Naive thymus-derived CD8-positive, alpha-beta T cell (primary cell): Measurements from ENCODE around the gene KRTAP17-1. TPM values are rescaled to one million over a fixed set of nuclear protein-coding genes. Genes with fewer than 3 reads are reported as not detected.

Source experiments
- ATAC-seq, 2 donors: fragments of 150-1000 bp; cut with Tn5 transposase in 1 of 2; sonication (Bioruptor Pico), chemical (Tn5 transposase) in 1 of 2; 1 replicate in 1 of 2; 2 replicates in 1 of 2; pipeline ENCODE4 v1.10.0; 2021; ENCODE audit warnings: mild to moderate bottlenecking in 2 of 2, moderate library complexity in 2 of 2
- POLR2A ChIA-PET: fragments of 350-600 bp; sonication (Branson Sonifier 250); formaldehyde crosslinking; loops from one replicate; lab custom pipeline; 2021; ENCODE audit warnings: antibody characterized with exemption; lab: Charles Lee
- DNase-seq, 10 donors: peaks; one replicate each; pipeline versions ENCODE4 v3.0.0 to v3.0.0-alpha.2; 2020 to 2022
- H3K27ac Mint-ChIP-seq, 10 donors: one replicate each; pipeline ENCODE4 v1.8.0; 2020 to 2022; ENCODE audit warnings: mild to moderate bottlenecking in 10 of 10, mixed read lengths in 10 of 10, moderate library complexity in 4 of 10, inconsistent platforms in 1 of 10
- H3K27me3 Mint-ChIP-seq, 5 donors: one replicate each; pipeline ENCODE4 v1.8.0; 2021 to 2022; ENCODE audit warnings: mixed read lengths in 5 of 5
- H3K36me3 Mint-ChIP-seq, 3 donors: one replicate each; pipeline ENCODE4 v1.8.0; 2020 to 2022; ENCODE audit warnings: mixed read lengths in 3 of 3, mild to moderate bottlenecking in 2 of 3, inconsistent platforms in 1 of 3
- H3K4me1 Mint-ChIP-seq, 4 donors: one replicate each; pipeline ENCODE4 v1.8.0; 2021 to 2022; ENCODE audit warnings: mixed read lengths in 4 of 4
- H3K4me3 Mint-ChIP-seq, 10 donors: one replicate each; pipeline ENCODE4 v1.8.0; 2020 to 2022; ENCODE audit warnings: mild to moderate bottlenecking in 10 of 10, mixed read lengths in 10 of 10, moderate library complexity in 6 of 10, inconsistent platforms in 1 of 10
- H3K9me3 Mint-ChIP-seq, 9 donors: one replicate each; pipeline ENCODE4 v1.8.0; 2020 to 2022; ENCODE audit warnings: mixed read lengths in 9 of 9, mild to moderate bottlenecking in 3 of 9, inconsistent platforms in 1 of 9, moderate library complexity in 1 of 9
- polyA plus RNA-seq, 3 donors: library from polyadenylated mRNA; unstranded; fragments of 300-500 nt; fragmentation: Illumina TruSeq; gene quantifications; one replicate each; pipeline ENCODE4 v1.2.3, GENCODE V29; 2021
- total RNA-seq, 8 experiments: library from RNA in 2 of 8; stranded (reverse) in 2 of 8; gene quantifications; one replicate each; pipeline ENCODE4 v1.2.3 and lab custom pipeline; 2021 to 2026

KRTAP17-1 gene
- total and polyA plus RNA-seq, 5 experiments from 2014 or later: not detected

DNA sequence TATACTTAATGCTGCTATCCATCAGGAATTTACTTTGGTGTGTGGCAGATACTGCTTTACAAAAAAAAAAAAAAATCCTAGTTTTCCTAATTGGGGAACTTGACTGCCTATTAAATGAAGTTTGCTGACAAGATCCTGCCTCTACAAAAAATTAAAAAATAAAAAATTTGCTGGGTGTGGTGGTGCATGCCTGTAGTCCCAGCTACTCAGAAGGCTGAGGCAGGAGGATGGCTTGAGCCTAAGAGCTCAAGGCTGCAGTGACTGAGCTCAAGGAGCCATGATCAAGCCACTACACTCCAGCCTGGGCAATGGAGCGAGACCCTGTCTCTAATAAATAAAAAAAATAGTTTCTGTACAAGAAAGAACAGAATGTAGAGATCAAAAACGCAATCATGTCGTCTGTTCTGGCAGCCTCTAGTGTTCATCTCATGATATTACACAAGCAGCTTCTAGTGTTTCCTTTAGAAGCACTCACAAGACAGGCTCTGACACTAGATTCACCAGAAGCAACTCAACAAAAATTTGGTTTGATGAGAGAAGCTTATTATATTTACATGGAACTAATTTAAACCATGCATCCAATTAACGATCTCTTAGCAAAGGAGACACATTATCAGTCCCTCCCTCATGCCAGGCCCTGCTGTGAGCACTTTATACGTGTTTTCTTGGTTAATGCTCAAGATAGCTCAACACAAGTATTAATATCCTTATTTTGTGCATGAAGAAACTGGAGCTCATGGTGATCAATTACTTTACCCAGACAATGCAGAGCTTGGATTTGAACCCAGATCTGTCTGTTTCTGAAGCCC is 6.8 kb upstream of the KRTAP17-1 start:
- POLR2A ChIA-PET: interaction anchor here (0.6 to 2.3 kb wide), 8 partner anchors 11 to 366 kb away, joined by 3 to 27 read pairs (median 5); partner anchors contain the start of genes EIF1 and KRTAP16-1
- peak overlapping the region in 9 of 10 donors; percentile 12 to 92 (median 83) for H3K27ac Mint-ChIP-seq
- H3K4me1 Mint-ChIP-seq: peaks cover 31 to 60% (median 53%) of the 10 kb centered on the region in 4 donors
- H3K27me3 Mint-ChIP-seq: no peaks in the 10 kb centered on the region
- no peak overlapping the region for H3K4me3 Mint-ChIP-seq
- H3K36me3 Mint-ChIP-seq: peaks cover 0 to 19% (median 13%) of the 10 kb centered on the region in 3 donors
- peaks cover 0 to 21% (median 8%) of the 10 kb centered on the region in 9 donors for H3K9me3 Mint-ChIP-seq
- ATAC-seq: peak; percentile 60 to 75
- DNase-seq: peak in 5 of 10 donors; percentile 32 to 72 (median 65)

DNA sequence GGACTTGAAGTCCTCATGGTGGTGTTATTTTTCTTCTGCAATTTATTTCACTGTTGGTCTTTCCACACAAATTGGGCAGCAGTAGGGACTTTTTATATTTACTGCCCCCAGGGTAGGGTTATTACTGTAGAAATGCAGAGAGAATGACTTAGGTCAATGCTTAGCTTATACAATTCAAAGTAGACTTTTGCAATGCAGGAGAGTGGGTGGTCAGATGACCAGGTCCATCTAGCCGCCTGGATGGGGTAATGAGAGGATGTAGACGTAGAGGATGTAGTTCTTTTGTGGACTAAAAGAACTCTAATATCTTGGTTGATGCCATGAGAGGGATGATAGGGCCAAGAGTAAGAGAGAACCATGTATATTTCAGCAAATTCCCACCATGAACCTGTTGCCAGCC is 2.7 kb upstream of the KRTAP17-1 start:
- H3K27me3 Mint-ChIP-seq: no peaks in the 10 kb centered on the region
- peaks cover 15 to 27% (median 22%) of the 10 kb centered on the region in 4 donors for H3K4me1 Mint-ChIP-seq
- POLR2A ChIA-PET: interaction anchor here (0.8 kb wide), 1 partner anchor 10 kb away, joined by 4 read pairs; no protein-coding TSS in a partner anchor
- DNase-seq (no peak), ATAC-seq (no peak)
- H3K36me3 Mint-ChIP-seq: peaks cover 0 to 19% (median 13%) of the 10 kb centered on the region in 3 donors
- peaks cover 0 to 21% (median 8%) of the 10 kb centered on the region in 9 donors for H3K9me3 Mint-ChIP-seq
- no peak overlapping the region for H3K4me3 Mint-ChIP-seq
- peak overlapping the region in 1 of 10 donors; percentile 64 for H3K27ac Mint-ChIP-seq

DNA sequence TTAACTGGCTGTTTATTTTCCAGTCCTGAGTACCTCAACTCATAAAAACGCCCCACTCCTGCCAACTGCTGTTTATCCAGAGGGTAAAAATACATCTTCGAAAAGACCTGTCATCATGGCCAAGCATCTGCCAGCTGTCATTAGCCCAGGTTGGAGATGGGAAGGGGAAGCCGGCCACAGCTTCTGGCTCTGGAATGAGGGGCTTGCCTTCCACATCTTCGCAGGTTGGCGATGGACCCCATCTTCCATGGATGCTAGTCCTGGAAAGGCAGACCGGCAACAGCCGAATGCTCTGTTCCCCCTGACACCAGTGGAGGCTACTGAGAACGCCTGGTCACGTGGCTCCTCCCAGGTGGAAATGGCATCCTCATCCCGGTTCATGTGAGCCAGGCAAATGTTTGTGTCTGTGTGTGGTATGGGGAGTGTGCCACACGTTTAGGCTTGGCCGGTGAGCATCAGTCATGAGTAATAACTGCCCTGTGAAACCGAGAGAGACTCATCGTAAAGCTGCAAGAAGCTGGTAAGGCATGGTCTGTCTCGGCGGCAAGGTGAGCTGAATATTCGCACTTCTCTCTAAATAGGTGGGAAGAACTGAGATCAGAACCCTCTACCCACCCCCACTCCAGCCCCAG is 420 bp upstream of the KRTAP17-1 start:
- no peak overlapping the region for H3K4me3 Mint-ChIP-seq
- peaks cover 0 to 19% (median 8%) of the 10 kb centered on the region in 9 donors for H3K9me3 Mint-ChIP-seq
- peaks cover 0 to 18% (median 16%) of the 10 kb centered on the region in 3 donors for H3K36me3 Mint-ChIP-seq
- no peaks in the 10 kb centered on the region for H3K27me3 Mint-ChIP-seq
- H3K4me1 Mint-ChIP-seq: peaks cover 6 to 18% (median 15%) of the 10 kb centered on the region in 4 donors
- H3K27ac Mint-ChIP-seq: no peak overlapping the region
- POLR2A ChIA-PET: no interaction called here
- ATAC-seq: no peak
- no peak for DNase-seq

DNA sequence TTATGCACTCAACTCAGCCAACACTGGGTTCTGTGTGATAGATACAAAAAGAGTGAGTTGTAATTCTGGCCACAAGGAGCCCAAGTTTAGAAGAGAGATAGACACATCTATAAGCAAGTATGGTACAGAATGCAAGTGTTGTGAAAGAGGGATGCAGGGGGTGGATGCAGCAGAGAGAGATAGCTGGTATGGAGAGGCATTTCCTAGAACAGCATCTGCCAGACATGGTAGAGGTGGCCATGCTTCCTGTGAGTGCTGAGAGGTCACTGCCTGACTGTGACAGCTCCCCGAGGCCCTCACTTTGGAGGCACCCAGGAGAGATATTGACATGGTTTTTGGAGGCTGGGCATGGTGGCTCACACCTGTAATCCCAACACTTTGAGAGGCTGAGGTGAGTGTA is 4.4 kb downstream of the KRTAP17-1 start:
- Mint-ChIP-seq H3K4me3 (peak overlapping the region in 3 of 10 donors; percentile 30 to 69 (median 45)), H3K36me3 (peaks cover 0 to 3% (median 3%) of the 10 kb centered on the region in 3 donors), H3K27ac (peak overlapping the region in 9 of 10 donors; percentile 7 to 100 (median 82)), H3K27me3 (no peaks in the 10 kb centered on the region), H3K9me3 (no peaks in the 10 kb centered on the region), H3K4me1 (peaks cover 46 to 64% (median 57%) of the 10 kb centered on the region in 4 donors)
- DNase-seq: no peak
- POLR2A ChIA-PET: no interaction called here
- ATAC-seq: no peak

DNA sequence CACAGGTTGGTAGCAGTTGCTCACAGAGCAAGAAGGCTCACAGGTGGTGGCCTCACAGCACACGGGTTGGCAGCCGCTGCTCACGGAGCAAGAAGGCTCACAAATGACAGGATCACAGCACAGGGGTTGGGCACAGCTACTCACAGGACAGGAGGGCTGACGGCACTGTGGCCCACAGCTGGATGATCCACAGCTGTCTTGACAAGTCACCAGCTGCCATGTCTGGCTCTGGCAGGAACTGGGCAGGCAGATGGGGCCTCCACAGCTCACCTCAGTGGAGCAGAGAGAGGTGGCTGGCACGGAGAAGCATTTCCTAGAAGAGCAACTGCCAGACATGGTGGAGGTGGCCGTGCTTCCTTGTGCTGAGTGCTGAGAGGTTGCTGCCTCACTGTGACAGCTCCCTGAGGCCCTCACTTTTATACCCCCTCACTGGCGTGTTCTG is 6.6 kb downstream of the KRTAP17-1 start, which contains the start of gene KRTAP16-1:
Gene KRTAP16-1, minus strand, starts transcription at position 392 of the 442 bp plus-strand sequence. Its CDS starts 56 bp downstream, at position 336.
- no peaks in the 10 kb centered on the region for H3K9me3 Mint-ChIP-seq
- no peaks in the 10 kb centered on the region for H3K27me3 Mint-ChIP-seq
- DNase-seq: peak in 3 of 10 donors; percentile 38 to 64 (median 38)
- peak within 1 kb of the TSS; percentile 73 to 84 (median 80) for H3K4me3 Mint-ChIP-seq
- peaks cover 0 to 3% (median 3%) of the 10 kb centered on the region in 3 donors for H3K36me3 Mint-ChIP-seq
- no peak for ATAC-seq
- peaks cover 49 to 70% (median 65%) of the 10 kb centered on the region in 4 donors for H3K4me1 Mint-ChIP-seq
- peak within 1 kb of the TSS; percentile 96 to 100 (median 99) for H3K27ac Mint-ChIP-seq
- POLR2A ChIA-PET: interaction anchor here (0.6 to 3.1 kb wide), 21 partner anchors 9 to 763 kb away, joined by 3 to 27 read pairs (median 4); partner anchors contain the start of gene EIF1

DNA sequence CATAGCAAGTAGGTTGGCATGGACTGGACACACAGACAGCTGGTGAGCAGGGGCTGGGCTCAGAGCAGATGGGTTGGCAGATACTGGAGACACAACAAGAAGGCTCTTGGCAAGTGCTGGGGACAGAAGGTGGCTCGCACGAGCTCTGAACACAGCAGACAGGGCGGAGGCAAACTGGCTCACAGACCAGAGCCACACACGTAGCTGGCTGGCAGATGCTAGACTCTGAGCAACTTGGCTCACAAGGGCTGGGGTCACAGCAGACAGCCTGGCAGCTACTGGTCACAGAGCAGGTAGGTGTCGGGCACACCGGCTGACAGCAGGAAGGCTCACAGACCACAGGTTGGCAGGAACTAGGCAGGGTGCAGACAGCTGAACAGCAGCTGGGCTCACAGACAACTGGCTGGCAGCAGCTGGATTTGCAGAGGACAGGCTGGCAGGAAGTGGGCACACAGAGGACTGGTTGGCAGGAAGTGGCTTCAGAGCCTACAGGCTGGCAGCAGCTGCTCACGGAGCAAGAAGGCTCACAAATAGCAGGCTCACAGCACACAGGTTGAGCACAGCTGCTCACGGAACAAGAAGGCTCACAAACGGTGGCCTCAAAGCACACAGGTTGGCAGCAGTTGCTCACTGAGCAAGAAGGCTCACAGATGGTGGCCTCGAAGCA is 7.1 kb downstream of the KRTAP17-1 start:
- Mint-ChIP-seq H3K4me3 (peak overlapping the region; percentile 73 to 84 (median 80)), H3K9me3 (no peaks in the 10 kb centered on the region), H3K27ac (peak overlapping the region; percentile 96 to 100 (median 99)), H3K4me1 (peaks cover 49 to 70% (median 68%) of the 10 kb centered on the region in 4 donors), H3K27me3 (no peaks in the 10 kb centered on the region), H3K36me3 (peaks cover 0 to 3% (median 3%) of the 10 kb centered on the region in 3 donors)
- ATAC-seq: peak; percentile 85
- POLR2A ChIA-PET: interaction anchor here (0.6 to 3.1 kb wide), 23 partner anchors 10 to 763 kb away, joined by 3 to 27 read pairs (median 4); partner anchors contain the start of genes EIF1 and KRTAP4-12
- peak; percentile 56 to 95 (median 86) for DNase-seq

DNA sequence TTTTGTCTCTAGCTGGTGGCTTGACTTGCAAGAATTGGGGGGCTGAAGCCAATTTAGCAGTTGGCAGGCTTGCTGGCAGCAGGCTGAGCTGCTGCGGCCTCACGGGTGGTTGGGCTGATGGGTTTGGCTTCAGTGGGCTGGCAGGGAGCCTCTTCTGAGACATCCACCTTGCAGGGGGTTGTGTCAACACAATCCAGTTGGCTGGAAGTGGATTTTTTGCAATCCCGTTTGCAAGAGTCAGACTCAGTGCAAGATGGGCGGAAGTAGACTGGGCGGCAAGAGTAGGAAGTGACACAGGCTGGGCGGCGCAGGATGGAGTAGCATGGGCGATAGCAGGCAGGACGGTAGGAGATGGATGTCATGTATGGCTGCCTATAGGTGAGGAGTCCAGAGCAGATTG is 7.9 kb downstream of the KRTAP17-1 start:
- Mint-ChIP-seq H3K4me1 (peaks cover 48 to 70% (median 69%) of the 10 kb centered on the region in 4 donors), H3K27me3 (no peaks in the 10 kb centered on the region), H3K9me3 (no peaks in the 10 kb centered on the region), H3K36me3 (peaks cover 0 to 3% (median 3%) of the 10 kb centered on the region in 3 donors), H3K4me3 (peak overlapping the region; percentile 73 to 84 (median 80)), H3K27ac (peak overlapping the region; percentile 96 to 100 (median 99))
- ATAC-seq: no peak
- peak in 2 of 10 donors; percentile 28 to 53 for DNase-seq
- POLR2A ChIA-PET: interaction anchor here (0.8 to 3.1 kb wide), 12 partner anchors 13 to 488 kb away, joined by 3 to 27 read pairs (median 6); partner anchors contain the start of gene EIF1

DNA sequence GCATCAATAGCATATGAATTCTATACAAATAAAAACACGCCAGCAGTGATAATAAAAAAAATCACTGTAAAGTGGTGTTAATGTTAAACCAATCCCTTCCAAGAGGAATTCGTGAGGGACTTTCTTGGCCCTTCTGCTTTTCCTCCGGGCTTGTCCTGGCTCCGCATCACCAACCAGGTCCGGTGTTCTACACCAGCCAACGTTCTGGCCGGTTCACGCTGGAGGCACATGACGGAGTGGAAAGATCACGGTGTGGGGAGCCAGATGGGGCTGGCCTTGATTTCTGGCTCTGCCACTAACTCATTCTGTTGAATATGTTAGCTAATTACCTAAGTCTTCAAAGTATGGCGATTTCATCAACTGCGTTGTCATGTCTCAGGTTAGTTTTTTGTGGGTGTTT is 11.4 kb downstream of the KRTAP17-1 start:
- no peak for DNase-seq
- Mint-ChIP-seq H3K4me3 (no peak overlapping the region), H3K9me3 (peaks cover 0 to 7% (median 2%) of the 10 kb centered on the region in 9 donors), H3K4me1 (peaks cover 50 to 74% (median 61%) of the 10 kb centered on the region in 4 donors), H3K27me3 (no peaks in the 10 kb centered on the region), H3K27ac (peak overlapping the region in 2 of 10 donors; percentile 5 to 15), H3K36me3 (peaks cover 0 to 8% (median 6%) of the 10 kb centered on the region in 3 donors)
- POLR2A ChIA-PET: no interaction called here
- ATAC-seq: no peak

DNA sequence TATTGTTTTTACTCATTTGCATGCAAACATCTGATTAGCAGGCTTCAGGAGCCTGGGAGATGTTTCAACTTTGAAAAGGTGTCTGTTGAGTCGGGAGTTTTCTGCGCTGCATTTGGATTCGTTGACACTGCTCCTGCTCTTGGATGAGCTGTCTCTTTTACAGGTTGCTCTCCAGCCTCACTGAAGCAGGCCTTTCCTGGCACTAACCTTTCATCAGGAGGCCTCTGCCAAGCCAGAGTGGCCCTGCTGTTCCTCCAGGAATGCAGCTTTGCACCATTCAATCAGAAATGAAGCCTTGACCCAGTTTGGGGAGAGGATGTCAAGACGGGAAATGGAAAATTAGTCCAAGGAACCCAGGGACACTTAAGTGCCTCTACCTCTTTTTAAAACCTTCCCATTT is 12.5 kb downstream of the KRTAP17-1 start:
- peaks cover 40 to 63% (median 50%) of the 10 kb centered on the region in 4 donors for H3K4me1 Mint-ChIP-seq
- peaks cover 0 to 7% (median 2%) of the 10 kb centered on the region in 9 donors for H3K9me3 Mint-ChIP-seq
- no peaks in the 10 kb centered on the region for H3K27me3 Mint-ChIP-seq
- no peak for ATAC-seq
- no peak for DNase-seq
- peaks cover 0 to 8% (median 6%) of the 10 kb centered on the region in 3 donors for H3K36me3 Mint-ChIP-seq
- POLR2A ChIA-PET: no interaction called here
- H3K4me3 Mint-ChIP-seq: no peak overlapping the region
- H3K27ac Mint-ChIP-seq: peak overlapping the region in 1 of 10 donors; percentile 26

DNA sequence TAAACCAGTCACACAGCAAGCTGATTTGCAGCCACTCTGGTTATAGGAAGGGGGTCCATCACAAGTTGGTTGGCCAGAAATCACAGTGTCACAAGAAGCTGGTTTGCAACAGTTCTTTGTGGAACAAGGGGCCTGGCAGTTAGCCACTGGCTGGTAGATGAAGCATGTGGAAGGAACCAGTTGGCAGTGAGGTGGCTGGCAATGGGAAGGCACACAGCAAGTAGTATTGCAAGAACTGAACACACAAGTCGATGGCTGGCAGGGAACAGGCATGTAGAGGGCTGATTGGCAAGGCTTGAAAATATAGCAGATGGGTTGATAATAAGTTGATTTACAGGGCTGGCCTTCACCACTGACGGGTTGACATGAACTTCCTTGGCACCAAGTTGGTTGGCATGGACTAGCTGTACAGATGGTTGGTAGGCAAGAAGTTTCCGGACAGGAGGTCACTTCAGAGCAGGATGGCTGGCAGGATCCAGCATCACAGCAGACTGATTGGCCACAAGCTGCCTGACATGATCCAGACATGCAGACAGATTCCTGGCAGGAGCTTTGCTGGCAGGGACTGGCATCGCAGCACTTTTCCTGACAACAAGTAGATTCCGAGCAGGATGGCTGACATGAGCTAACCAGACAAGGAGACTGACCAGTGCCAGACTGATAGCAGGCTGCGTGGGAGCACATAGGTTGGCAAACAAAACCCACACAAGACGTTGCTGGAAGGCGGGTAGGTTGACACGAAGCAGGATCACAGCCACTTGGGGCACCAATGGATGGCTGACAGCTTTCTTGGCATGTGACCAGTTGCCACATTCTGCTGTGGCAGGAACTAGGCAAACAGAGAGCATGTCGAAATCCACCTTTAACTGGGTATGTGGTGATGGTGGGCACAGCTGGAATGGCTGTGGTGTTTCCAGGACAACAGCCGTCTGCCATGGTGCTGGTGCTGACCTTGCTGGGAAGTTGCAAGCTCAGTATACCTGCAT is 13.3 kb downstream of the KRTAP17-1 start, which contains the start of gene KRTAP29-1:
Gene KRTAP29-1, minus strand, starts transcription at position 936 of the 986 bp plus-strand sequence. Its CDS starts 0 bp downstream, at position 936.
- no peak for DNase-seq
- H3K27ac Mint-ChIP-seq: peak within 1 kb of the TSS in 7 of 10 donors; percentile 2 to 89 (median 51)
- POLR2A ChIA-PET: no interaction called here
- peaks cover 0 to 8% (median 6%) of the 10 kb centered on the region in 3 donors for H3K36me3 Mint-ChIP-seq
- ATAC-seq: no peak
- peaks cover 0 to 7% (median 2%) of the 10 kb centered on the region in 9 donors for H3K9me3 Mint-ChIP-seq
- H3K4me1 Mint-ChIP-seq: peaks cover 32 to 56% (median 43%) of the 10 kb centered on the region in 4 donors
- peak within 1 kb of the TSS in 2 of 10 donors; percentile 29 to 30 for H3K4me3 Mint-ChIP-seq
- no peaks in the 10 kb centered on the region for H3K27me3 Mint-ChIP-seq
